DOHH2 (cell line): ENCODE data around the gene SNX11.

Experiments
- EZH2phosphoT487 ChIP-seq: fragments of 200-600 bp; sonication (generic); IDR thresholded peaks from 2 replicates; pipeline ENCODE4 v1.6.1; 2017; ENCODE audit warnings: borderline replicate concordance, mild to moderate bottlenecking, antibody characterized with exemption, low read length, moderate library complexity, mixed read lengths
- TF ChIP-seq, protein P1 (sequence below): fragments of 200-600 bp; sonication (generic); IDR thresholded peaks from one replicate; pipeline ENCODE4 v1.5.1; 2014; ENCODE audit warnings: antibody characterized with exemption, mild to moderate bottlenecking, low read depth, low read length; ENCODE audit not compliant: poor library complexity, severe bottlenecking

DNA sequence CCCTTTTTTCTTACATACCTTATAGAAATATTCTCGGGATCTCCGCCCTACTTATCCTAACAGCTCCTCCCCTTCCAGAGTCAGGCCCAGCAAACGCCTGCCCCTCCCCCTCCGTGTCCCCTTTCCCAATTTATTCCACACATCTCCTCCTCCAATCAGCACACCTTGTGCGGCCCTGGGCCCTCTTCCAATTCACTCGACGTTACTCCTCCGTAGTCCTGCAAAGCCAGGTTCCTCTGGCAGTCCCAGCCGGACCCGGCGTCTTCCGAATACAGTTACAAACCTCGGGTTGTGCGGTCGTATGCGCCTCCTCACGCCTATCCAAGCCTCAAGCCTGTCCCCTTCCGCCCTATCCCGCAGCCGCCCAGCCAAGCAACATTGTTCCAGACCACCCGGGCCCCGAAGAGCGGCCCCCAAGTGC lies 7.0 kb upstream of the SNX11 start:
- TF ChIP-seq, protein P1, sequence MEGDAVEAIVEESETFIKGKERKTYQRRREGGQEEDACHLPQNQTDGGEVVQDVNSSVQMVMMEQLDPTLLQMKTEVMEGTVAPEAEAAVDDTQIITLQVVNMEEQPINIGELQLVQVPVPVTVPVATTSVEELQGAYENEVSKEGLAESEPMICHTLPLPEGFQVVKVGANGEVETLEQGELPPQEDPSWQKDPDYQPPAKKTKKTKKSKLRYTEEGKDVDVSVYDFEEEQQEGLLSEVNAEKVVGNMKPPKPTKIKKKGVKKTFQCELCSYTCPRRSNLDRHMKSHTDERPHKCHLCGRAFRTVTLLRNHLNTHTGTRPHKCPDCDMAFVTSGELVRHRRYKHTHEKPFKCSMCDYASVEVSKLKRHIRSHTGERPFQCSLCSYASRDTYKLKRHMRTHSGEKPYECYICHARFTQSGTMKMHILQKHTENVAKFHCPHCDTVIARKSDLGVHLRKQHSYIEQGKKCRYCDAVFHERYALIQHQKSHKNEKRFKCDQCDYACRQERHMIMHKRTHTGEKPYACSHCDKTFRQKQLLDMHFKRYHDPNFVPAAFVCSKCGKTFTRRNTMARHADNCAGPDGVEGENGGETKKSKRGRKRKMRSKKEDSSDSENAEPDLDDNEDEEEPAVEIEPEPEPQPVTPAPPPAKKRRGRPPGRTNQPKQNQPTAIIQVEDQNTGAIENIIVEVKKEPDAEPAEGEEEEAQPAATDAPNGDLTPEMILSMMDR = no peak
- TF ChIP-seq EZH2phosphoT487 = no peak
